Activated CD4-positive, alpha-beta T cell treated with anti-CD3 and anti-CD28 coated beads for 24 hours (primary cell): ENCODE measurements around the gene CACNA1H.

ENCODE experiments used
- DNase-seq, 2 donors: peaks; one replicate each; pipeline ENCODE4 v3.0.0-alpha.2; 2020; ENCODE audit warnings: low read depth in 2 of 2

CACNA1H gene

DNA sequence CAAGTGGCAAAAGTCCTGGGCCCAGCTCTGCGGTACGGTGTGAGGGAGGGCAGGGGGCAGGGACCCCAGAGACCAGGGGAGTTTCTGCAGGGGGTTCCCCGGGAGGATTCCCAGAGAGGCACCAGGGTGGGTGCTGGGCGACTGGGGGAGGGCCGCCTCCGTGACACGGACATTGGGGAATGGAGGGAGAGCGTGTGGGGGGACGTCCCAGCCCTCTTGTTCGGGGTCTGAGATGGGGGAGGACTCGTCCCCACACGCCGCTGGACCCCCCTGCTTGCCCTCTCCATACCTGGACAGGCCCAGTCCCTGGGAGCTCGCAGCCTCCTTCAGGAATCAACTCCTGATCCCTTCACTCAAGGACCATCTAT lies 30.5 kb upstream of the CACNA1H start:
- DNase-seq: no peak

DNA sequence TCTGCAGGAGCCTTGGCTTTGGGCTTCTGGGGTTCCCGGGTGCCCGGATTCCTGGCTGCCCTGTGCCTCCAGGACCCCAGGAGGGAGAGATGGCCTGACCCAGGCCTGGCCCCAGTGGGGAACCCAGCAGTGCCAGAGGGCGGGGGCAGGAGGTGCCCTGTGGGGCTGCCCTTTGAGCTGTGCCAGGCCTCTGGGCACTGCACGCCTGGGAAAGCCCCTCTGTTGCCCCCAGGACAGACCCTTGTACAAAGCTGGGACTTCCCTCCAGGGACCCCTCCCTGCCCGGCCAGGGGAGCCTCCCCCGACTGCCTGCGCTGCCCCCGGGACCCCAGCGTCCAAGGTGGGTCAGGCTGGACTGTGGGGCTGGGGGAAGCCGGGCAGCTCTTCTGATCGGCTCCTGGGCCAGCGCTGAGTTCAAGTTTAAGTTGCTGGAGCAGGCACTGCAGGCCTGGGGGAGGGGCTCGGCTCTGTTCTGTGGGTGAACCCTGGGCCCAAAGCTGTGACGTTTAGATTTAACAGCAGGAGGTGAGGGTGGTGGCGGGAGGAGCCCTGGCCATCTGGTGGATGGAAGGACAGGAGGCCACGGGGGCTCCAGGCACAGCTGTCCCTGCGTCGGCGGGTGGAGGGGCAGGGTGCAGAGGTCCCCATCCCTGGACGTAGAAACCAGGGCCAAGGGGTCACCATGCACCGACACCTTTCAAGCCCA lies 29.2 kb upstream of the CACNA1H start:
- DNase-seq: no peak

DNA sequence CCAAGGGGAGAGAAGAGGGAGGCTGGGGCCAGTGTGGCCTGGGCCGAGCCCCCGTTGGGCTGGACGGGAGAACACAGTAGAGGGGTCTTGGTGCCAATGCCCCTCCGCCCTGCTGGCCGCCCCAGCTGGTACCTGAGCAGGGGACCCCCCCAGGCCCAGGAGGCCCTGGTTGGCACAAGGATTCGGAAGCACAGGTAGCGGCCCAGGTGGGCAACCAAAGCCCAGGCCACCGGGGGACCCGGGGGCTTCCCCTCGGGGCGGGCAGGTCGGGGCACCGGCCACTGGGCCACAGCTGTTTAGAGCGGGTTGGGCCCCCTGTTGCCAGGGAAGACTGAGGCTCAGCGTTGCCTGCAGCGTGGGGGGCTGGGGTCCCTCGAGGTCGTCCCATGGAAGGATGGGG lies 28.6 kb upstream of the CACNA1H start:
- no peak for DNase-seq

DNA sequence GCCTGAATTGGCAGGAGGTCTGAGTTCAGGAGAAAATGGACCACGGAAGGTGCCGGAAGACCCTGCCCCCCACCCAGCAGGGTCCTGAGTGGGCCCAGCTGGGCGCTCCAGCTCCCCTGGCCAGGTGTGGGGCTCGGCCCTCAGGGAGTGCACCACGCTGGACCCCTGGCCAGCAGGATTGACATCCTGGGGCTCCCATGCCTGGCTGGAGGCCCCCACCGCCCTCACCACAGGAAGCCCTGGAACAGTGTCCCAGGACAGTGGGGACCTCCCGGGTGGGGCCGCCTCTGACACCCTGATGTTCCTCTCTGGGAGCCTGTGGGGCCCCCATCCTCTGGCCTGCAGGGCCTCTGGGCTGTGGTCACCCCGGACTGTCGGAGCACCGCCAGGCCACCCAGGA lies 28.1 kb upstream of the CACNA1H start:
- DNase-seq: no peak

DNA sequence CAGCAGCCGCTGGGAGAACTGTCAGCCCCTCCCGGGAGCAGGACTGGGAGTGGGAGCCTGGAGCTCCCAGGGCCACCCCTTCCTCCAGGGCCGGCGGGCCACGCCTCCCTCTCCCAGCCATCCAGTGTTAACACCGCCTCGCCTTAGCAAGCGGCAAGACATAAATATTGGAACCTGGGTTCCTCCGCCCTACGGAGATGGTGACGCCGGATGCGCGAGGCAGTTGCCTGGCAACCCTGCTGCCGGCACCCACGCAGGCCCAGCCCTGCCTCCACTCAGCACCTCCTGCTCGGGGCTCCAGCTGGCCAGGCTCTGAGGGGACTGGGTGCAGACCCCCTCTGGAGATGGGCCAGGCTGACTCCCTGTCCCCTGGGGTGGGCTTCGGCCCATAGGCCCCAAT lies 27.4 kb upstream of the CACNA1H start:
- DNase-seq: peak in 1 of 2 donors; percentile 21

DNA sequence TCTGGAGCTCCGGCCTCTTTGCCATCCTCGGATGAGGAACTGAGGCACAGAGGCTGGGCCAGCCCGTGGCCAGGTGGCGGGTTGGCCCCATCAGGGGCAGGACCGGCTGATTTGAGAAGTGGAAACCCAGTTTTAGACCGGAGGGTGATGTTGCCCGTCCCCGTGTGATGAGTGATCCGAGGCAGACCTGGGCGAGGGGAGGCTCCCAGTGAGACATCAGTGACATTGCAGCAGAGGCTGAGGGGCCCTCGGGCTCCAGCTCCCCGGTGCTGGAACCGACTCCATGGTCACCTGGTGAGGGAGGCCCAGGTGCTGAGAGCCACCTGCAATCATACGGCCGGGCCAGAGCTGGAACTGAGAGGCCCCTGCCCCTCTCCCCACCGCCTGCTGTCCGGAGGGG lies 26.9 kb upstream of the CACNA1H start:
- no peak for DNase-seq

DNA sequence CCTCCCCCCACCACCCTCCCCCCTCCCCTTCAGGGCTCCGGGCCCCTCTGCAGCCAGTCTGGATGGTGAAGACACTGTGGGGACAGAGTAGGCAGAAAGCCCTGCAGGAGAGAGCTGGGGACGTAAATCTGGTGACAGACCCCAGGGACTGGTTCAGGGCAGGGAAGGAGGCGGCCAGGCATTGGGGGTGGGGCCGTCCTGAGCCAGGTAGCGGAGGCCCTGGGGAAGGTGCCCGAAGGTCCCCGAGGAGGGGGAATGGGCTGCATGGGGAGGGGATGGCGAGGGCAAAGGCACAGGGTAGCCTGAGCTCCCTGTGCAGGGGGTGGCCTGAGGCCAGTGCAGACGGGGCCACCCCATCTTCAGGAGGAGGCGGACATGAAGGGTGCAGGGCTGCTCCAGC lies 26.3 kb upstream of the CACNA1H start:
- no peak for DNase-seq

DNA sequence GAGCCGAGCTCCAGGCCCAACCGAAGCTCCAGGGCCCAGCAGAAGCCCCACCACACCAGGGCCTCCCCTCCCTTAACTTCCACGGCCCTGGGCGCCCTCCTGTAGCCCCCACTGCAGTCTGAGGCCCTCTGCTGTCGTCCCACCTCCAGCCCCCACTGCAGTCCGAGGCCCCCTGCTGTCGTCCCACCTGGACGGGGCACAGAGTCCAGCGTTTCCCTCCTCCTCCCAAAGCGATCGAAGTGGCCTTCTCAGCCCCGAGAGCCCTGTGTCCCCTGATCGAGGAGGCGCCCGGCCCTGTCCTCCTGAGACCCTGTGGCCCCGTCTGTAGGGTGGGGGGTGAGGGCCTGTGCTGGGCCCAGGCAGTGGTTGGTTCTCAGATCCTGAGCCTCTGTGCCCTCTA lies 25.8 kb upstream of the CACNA1H start:
- DNase-seq: no peak

DNA sequence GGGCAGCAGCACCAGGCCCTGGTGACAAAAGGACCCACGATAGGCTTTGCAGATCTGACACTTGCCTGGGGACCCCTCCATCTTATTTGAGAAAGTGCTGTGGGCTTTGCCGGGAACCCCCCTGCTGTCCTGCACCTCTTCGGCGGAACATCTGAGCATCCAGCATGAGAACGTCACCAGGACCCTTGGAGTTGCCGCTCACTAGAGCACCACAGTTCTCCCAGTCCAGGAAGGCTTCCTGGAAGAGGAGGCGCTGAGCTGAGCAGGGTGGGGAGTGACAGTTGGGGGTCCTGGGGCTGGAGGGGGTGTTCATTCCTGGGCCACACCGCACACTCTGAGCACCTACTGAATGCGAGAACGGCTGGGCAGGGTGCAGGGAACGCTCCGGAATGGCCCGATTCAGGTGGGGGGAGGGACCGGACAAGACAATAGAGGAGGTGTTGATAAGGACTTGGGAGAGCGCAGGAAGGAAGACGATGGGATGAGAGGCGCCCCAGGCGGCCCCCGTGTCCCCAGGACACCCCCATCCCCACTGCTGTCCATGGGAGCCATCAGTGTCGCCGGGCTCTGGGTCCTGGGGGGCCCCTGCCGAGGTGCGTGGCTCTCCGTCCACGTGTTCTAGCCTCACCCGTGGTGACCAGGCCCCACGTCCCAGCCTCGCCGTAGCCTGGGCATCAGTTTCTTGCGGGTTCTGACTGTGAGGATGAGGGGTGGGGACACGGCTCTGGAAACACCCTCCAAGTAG lies 24.8 kb upstream of the CACNA1H start:
- no peak for DNase-seq

DNA sequence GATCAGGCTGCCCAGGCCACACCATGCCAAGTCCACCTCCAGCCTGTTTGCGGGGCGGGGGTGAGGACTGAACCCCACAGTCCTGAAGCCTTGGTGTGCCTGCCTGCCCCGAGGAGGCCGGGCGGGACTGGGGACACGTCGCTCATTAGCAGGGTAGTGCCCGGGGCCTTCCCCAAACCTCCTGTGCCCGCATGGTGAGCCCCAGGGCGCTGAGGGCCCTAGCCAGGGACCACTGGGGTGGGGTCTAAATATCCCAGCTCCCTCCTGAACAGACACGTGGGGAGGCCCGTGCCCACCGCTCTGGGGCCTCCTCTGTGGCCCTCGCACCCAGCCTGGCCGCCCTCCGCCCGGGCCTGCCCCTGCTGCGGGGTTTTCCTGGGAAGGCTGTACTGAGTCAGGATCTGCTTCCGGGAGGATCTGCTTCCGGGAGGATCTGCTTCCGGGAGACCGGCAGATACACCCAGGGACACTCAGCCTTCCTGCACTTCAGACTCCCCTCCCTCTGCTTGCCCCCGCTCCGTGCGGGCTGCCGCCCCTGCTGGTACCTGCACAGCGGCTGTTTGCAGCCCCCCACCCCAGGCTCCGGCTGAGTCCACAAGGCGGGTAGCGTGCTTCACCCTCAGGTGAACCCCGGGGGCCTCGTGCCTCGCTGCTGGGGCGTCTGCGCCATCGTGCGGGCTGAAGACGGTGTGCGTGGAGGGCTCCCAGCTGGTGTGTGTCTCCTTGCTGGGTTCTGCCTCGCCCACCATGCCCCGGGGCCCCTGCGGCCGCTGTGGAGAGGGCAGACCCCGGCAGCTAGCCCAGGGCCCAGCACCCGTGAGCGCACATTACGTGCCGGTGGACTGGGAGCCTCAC lies 23.6 kb upstream of the CACNA1H start:
- no peak for DNase-seq

DNA sequence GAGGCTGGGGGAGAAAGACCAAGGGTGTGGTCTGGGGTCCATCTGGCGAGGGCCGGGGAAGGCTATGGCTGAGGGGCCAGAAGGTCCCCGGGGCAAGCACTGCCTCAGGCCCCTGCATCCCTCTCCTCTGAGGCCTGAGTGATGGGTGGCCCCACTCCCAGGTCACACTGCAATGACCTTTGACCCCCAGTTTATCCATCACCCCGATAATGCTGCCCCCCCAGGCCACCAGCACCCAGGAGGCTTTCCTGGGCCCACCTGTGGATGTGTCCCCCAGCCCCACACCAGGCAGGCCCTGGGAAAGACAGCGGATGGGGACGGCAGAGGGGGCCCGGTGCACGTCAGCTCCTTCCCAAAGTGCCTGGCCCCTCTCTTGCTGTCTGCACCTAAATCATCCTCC lies 22.5 kb upstream of the CACNA1H start:
- no peak for DNase-seq

DNA sequence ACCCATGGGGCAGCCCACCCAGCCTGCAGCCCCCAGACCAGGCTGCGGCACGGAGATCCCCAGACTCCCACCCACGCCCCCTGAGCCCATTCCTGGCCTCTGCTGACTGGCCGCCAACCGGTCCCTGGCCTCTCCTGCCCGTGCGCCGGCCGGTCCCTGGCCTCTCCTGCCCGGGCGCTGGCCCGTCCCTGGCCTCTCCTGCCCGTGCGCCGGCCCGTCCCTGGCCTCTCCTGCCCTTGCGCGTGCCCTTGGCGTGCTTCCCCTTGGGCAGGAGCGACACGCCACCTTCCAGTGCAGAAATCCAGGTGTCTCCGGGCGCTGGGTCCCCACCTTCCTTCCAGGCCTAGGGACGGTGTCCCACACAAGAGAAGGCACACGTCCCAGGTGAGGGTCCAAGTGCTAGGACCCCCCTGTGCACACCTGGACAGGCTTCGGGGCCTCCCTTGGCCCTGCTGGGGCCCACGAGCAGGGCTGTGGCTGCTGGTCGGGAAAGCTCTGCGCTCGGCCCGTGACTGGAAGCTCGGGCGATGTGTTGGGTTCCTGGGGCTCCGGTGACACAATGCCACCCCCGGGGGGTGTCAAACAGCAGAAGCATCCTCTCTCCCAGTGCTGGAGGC lies 21.4 kb upstream of the CACNA1H start:
- no peak for DNase-seq

DNA sequence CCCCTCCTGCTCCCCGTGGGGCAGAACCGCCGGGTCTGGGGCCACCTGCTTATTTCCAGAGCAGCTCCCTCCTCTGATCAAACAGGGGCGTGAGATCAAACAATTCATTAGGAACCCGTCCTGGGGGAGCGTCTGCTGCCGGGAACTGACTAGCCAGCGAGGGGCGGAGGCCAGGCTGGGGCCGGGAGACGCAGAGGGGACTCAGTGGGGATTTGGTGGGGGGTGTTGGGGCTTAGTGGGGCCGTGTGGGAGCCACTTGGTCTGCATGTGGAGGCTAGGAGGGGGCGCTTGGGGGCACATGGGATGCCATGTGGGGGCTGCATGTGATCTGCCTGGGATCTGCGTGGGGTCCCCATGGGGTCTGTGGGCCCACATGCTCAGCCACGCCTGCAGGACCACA lies 20.5 kb upstream of the CACNA1H start:
- no peak for DNase-seq

DNA sequence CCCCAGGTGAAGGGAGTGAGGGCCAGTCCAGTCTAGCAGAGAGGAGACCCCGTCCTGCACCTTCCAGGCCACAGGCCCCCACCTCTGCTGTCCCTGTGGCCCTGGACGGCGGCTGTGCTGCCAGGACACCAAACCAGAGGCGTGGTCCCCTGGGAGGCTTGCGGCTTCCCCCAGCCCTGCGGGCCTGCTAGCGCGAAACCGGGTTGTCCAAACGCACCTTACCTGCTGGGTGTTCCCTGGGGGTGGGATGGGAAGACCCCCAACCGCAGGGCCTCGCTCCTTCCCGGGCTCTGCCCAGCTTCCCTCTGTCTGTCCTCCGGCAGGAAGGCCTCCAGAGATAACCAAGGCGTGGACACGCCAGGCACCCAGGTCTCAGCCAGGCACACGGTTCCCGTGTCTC lies 19.6 kb upstream of the CACNA1H start:
- no peak for DNase-seq

DNA sequence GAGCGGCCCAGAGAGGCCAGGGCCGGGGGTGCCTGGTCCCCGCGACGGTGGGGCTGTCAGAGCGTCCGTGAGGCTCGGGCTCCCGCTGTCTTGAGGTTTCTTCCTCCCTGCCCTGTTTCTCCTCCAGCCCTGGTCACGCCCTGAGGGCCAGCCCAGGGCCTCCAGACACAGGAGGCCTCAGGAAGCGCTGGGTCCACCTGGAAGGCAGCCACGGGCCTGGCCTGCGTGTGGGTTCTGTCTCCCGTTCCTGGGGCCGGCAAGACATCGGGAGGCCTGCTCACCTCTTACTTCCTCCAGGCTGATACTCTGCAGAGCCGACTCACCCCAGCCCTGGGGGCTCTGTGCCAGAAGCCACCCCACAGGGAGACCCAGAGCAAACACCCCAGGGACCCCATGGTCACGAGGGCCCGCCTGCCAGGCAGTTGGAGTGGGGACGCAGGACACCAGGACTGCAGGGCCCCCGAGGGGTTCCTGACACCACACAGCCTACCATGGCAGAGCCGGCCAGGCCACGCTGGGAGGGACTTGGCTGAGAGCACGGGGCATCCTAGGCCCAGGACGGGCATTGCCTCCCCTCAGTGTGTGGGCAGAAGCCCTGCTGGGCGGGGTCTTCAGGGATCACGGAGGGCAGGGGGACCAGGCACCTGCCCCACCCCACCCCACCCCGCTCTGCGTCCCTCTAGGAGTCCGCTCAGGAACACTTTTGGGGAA lies 18.9 kb upstream of the CACNA1H start:
- no peak for DNase-seq

DNA sequence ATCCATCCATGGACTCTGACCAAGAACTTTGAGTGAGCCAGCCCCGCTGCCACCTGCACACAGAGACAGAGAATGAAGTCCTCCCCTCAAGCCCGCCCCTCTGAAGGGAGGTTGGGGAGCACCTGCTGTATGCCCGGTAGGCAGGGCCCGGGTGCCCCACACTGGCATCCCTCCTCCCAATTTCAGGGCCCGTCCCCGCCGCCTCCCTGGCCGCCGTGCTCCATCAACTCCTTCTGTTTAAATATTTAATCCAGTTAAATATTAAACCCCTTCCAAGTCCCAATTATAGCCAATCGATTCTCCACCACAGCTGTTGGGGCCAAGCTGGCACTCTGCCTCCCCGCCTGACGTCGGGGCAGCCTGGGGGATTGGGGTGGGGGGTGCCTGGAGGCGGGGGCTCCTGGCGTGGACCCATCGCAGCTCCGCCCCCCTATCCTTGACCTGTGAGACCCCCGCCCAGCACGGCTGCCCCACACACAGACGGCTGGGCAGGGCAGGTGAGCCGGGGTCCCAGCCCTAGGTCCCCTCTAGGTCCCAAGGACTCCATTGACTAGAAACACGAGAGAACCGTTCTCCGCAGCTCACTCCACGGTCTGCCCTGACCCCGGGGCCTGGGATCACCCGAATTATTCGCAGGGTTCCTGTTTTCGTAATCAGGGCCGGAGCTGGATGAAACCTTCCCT lies 18.0 kb upstream of the CACNA1H start:
- no peak for DNase-seq

DNA sequence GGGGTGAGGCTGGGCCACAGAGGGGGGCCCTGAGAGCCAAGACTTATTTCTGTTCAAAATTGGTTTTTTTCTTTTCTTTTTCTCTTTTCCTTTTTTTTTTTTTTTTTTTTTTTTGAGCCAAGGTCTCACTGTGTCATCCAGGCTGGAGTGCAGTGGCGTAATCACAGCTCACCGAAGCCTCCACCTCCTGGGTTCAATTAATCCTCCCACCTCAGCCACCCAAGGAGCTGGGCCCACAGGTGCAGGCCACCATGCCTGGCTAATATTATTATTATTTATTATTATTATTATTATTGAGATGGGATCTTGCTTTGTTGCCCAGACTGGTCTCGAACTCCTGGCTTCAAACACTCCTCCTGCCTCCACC lies 17.5 kb upstream of the CACNA1H start:
- no peak for DNase-seq

DNA sequence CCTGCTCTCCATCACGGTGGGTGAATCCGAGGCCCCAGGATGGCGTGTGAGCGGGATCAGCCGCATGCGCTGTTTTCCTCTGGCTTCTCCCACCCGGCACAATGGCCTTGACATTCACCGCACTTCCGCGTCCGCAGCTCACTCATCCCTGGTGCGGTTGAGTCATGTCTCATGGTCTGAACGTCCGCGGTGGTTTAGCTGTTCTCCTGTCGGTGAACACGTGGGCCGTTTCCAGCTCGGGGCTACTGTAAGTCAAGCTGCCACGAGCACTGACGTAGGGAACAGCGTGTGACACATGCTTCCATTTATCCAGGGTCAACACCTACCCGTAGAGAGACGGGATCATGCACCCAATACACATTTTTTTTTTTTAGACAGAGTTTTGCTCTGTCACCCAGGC lies 15.3 kb upstream of the CACNA1H start:
- DNase-seq: no peak

DNA sequence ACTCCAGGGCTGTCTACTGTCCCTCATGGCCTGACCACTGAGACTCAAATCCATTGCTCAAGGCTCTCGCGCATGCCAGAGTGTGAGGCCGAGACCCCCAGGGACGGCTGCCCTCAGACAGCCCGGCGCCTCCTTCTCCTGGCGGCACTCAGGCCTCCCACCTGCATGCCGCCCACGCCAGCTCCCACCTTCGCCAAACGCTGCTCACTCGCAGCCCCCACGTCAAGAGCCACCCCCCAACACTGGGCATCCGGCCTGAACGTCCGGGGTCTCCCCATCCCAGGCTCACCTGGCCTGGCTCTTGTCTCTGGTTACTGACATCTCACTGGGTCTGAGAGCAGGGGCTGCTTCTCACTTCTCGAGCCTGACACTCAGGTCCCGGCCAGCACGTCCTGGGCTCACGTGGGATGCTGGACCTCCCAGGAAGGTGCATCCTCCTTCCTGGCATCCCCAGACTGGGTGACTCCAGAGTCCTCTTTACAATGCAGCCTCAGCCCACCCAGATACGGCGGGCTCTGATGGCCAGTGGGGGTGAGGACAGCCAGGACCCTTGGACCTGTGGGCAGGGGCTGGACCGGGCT lies 12.2 kb upstream of the CACNA1H start:
- DNase-seq: no peak

DNA sequence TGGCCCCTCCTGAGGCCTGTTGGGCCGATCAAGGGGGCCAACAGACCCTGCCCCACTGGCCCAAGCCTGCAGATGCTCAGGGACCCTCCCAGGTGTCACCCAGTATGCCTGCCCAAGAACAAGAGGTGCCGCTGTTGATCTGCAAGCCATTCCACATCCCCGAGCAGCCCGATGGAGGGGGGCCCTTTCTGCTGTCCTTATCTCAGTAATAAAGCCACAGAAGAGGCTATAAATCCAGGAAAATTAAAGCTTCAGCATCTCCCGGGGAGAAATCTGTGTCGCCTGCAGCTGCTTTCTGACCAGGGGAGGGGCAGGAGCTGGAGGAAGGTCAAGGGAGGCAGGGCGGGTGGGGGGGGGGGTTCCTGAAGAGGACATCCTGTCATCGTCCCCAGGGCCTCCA lies 11.7 kb upstream of the CACNA1H start:
- no peak for DNase-seq

DNA sequence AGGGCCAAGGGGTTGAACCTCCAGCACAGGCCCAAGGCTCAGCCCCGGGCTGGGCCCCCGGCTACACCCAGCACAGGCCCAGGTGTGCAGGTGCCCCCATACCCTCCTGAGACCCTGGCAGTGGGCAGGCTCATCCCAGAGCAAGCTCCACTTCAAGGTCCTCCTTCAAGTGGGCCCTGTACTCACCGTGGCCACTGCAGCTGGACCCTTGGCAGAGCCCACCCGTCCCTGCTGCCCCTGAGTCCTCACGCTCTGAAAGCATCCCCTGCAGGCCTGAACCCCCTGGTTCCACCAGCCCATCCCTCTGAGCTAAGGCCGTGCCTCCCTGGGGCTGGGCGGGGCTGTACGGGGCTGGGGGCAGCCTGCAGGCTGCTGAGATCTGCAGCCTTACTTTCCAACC lies 11.2 kb upstream of the CACNA1H start:
- no peak for DNase-seq
